GM19035 (cell line): Measurements from ENCODE around the gene USP49.
"Not testable (repeated sequence)": the region's sequence is repeated elsewhere in the genome, so short reads cannot be mapped to it uniquely, and the experiment has no call there.

ENCODE experiments used
- ATAC-seq: cut with Tn5 transposase; IDR thresholded peaks from one replicate; pipeline ENCODE4 v1.9.1; 2021; ENCODE audit not compliant: unreplicated experiment

USP49 gene

GRCh38 chr6:41783106-41783780 lies 111.9 kb downstream of the USP49 start:
- ATAC-seq, result no peak

DNA sequence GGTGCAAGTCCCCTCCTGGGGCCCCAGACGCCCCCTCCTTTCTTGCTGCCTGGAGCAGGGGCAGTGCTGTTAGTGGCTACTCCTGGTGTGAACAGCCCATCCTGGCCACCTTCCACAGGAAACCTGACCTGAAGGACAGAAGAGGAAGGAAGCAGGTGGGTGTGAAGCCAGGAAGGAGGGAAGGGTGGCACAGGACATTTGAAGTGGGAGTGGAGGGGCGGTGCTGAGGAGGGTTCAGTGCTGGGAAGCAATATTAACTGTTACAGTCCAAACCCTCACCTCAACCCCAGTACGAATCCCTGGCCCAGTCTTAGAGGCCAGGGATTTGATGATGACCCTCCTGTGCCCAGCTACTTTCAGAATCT lies 113.8 kb downstream of the USP49 start:
- no peak for ATAC-seq

DNA sequence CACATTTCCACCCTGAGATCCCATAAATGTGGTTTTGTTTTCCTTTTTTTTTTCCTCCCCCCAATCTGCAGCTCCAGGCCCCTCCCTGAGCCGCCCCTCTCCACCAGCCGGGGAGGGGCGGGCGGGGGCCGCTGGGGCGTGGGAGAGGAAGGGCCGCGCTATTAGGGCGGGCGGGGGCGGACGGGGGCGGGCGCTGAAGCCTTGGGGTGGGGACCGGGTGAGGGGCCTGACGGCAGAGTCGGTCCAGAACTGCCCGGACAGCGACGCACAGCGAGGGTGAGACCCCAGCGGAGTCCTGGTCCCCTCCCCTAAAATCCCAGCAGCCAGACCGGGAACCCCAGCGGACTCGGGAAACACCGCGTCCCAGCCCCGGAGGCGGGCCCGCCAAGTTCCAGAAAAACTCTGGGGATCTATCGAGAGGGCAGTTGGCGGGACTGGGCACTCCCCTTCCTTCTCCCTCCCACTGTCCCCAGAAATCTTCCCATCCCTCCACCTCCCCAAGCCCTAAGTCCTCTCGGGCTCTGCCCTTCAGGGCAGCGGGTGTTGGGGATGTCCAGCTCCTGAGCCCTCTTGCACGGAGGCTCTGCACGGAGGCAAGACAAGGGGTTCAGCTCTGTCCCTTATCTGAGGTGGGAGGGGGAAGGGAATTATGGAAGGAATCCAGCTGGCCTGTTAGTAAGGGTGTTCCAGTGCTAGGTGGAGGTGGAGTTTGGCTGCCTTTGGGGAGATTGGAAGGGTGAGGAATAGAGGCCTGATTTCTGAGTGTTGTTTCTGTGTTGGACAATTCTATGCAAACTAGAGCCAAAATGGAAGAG lies 114.4 kb downstream of the USP49 start, which contains the start of gene PRICKLE4:
PRICKLE4 (plus strand) TSS at position 232 of the 815 bp plus-strand sequence. CDS start 2,692 bp downstream, outside the sequence.
- no peak for ATAC-seq

GRCh38 chr6:41779788-41780550 lies 115.2 kb downstream of the USP49 start, which contains the start of gene FRS3:
Gene FRS3 (minus strand): TSS chr6:41779900. CDS start chr6:41776987, 2,913 bp downstream.
- ATAC-seq, result peak; percentile 96

- peak; percentile 9 for ATAC-seq
These were observed 115.8 kb downstream of the USP49 start for GRCh38 chr6:41779336-41779735.

DNA sequence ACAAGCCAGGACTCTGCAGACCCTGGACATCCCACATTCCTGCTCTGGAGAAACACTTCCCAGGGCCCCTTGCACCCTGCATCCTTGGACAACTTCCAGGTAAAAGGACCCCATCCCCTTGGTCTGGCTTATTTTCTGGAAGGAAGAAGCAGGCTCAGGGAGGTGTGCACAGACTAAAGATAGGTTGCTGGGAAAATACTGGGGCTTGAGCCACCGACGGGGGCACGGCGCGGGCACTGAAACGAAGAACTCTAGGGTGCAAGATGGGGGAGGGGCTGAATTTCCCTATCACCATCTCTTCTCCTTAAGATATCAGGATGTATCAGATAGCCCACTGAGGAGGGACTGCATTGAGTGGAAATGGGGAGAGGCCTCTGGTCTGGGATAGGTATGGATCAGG lies 116.3 kb downstream of the USP49 start:
- ATAC-seq, result no peak

DNA sequence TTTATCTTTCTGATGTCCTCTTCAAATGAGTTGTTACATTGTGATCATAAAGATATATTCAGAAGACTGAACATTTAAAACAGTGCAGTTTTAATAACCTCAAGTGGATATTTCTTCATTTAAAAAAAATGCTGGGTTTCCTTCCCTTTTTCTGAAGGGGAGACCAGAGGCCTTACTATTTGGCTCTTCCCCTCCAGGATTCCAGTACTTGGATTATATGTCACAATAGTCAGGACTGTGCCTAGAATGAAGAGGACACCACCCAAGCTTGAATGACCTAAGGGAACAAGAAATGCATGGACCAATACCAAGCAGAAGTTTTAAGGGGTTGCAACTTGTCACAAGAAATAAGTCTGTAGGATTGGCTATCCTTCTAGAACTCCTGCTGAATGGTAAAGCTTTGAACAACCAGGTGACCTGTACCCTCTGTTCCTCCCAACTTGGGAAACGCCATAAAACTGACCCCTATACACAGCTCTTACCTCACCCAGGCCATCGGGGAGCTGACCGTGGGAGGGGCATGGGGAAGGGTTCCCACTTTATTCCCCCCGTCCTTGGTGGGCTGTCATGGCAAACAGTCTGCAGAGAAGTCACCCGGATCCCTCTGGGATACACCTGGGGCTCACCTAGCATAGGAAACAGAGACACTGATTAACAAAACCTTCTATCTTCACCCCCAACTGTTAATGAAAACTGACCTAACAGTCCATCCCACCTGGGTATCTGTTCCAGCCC lies 117.5 kb downstream of the USP49 start:
- ATAC-seq, result no peak

- ATAC-seq, result no peak
These were observed 119.8 kb downstream of the USP49 start for GRCh38 chr6:41775293-41775882.

GRCh38 chr6:41774841-41775240 lies 120.3 kb downstream of the USP49 start:
- no peak for ATAC-seq

DNA sequence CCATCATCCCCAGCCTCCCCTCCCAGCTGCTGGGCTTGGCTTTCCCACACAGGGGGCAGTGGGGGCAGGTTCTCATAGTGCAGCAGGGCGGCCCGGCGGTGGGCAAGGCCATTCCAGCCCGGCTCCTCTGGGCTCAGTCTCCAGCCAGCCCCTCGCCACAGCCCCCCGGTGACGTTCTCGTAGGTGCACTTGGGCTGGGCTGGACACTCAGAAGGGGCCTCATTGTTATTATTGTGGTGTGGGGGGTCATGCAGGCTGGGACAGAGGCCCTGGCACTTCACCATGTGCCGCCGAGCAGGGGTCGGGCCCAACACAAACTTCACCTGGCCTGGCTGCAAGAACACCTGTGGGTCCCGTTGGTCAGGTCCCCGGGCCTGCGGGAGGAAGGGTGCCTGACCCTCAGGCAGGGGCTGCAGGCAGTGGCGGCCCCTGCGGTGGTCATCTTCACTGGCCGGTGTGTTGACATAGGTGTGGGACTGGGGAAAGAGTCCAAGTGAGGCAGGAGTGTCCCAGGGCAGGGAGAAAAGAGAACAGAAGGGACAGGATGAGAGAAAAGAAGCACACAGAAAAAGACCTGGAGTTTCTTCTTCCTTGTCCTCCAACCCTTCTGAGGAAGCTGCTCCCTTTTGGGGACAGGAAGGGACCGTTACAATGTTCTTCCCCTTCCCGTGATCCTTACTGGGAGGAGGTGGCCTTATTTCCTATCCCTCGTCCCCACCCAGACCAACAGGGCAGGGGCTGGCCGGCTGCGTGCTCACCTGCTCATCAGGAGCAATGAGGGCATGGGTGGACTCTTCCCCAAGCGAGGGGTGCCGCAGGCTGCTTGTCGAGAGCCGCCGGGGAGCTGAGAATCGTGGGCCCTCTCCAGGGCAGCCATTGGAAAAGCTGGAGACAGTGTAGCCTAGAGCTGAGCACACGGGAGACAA lies 123.9 kb downstream of the USP49 start:
- no peak for ATAC-seq

DNA sequence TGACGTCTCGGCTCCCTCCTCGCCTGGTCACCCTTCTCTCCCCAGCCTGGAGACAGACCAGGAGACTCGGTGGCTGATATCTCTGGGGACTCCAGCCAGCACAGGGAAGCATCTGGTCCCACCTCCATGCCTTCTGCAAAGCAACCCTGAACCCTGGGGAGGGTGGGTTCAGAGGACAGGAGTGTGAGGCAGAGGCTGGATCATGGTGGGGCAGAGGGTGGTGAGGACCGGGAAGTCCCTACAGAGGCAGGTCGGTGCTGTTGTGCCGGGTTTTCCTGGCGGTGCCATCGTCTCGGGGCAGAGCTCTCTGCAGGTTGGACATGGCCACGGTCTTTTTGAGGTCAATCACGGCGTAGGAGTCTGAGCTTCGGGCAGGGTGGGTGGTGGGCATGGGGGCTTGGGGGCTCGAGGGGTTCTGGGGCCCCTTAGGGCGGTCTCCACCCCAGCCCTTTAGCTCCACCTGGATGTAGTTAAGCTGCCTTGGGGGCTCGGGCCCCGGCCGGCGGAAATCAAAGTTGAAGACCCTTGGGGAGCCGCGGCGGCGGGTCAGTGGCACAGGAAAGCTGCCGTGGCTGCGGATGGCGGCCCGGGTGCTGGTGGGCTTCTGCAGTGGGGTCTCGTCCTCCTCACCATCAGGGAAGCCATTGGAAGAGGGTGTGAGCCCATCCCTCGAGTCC lies 124.7 kb downstream of the USP49 start:
- no peak for ATAC-seq

DNA sequence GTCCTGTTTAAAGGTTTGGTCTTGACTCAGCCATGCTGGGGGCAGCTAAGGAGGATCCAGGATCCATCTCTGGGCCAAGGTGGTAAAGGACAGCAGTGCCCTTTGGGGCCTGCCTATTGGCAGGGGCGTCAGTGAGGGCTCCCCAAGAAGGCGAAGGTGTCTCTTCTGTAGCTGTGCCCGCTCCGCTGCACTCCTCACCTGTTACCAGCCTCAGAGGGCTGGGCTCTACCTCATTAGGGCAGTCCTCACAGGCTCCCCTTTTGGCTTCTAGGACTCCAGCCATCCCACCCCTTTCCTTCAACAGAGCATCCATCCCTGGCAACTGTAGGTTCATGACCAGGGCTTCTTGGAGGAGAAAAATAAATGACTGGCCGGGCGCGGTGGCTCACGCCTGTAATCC lies 125.8 kb downstream of the USP49 start:
- ATAC-seq, result no peak

DNA sequence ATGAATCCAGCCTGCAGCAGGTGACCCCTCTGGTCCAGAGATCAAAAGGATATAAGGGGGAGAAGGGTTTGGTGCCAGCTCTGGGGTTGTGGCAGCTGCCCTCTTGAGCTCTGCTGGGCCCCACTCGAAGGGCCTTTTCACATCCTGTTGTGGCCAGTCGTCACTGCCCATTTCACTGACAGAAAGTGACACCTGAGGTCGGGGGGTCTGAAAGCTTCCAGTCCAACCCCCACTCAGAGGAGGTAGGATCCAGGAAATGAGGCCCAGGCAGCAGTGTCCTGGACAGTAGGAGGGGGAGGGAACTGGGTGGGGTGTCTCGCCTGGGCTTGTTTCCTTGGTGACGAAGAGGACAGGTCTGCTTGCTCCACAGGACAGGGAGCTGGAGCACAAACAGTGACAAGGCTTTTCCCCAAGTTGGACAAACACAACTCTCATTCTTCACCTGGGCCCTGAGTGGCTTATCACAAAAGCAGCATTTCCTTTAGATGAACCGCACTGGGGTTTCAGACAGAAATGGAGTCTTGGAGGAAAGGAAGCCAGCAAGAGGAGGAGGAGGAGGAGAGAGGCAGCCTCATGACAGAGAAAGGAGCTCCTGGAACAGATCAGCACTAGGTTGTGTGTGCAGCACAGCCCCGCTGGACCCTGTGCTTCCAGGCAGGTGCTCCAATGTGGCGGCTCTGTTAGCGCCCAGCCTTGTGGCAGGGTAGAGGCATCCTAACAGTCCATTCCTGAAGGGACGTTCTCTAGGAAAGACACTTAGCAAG lies 126.4 kb downstream of the USP49 start:
- ATAC-seq, result no peak

- ATAC-seq, result no peak
These were observed 127.9 kb downstream of the USP49 start for GRCh38 chr6:41767112-41767833.

GRCh38 chr6:41766043-41766664 lies 129.0 kb downstream of the USP49 start:
- ATAC-seq, result not testable (repeated sequence)

DNA sequence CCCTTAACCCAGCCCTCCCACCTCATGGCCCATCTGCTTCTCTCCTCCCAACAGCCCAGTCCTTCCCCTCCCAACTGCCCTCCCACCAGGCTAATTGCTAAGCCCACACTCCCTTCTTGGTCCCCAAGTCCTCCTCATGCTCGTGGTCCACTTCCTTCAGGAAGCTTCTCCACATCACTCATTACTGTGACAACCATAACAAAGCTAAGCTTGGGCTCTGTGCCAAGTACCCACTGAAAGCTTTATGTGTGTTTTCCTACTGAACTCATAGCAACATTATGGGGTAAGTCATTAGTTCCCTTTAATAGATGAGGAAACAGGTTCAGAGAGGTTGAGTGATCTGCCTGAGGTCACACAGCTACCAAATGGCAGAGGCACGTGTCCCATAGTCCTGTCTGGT lies 131.7 kb downstream of the USP49 start:
- no peak for ATAC-seq
